ENCODE results near the gene NUP188. TPM values are rescaled to one million over a fixed set of nuclear protein-coding genes. Genes with fewer than 3 reads are reported as not detected.

NUP188 gene
- total and polyA plus RNA-seq, 2 of the 13 experiments (the other 11 are each of a cell fraction or from before 2014, with no cell fraction given) = 28.0 to 38.5 TPM

GRCh38 chr9:129036241-129036922 lies 88.9 kb downstream of the NUP188 start, which contains the start of gene MIGA2 (continued):
- TF ChIP-seq HIVEP1 (CRISPR knock-in tag; IDR thresholded peaks at IDR 0.05) (peak; percentile 59; the same call in 1 of the 2 replicates), HNF4A (CRISPR knock-in tag; IDR thresholded peaks at IDR 0.05) (0 out of 2 replicates have a peak, but pooled peaks have one; percentile 19), IKZF5 (CRISPR knock-in tag; IDR thresholded peaks at IDR 0.05) (0 out of 2 replicates have a peak, but pooled peaks have one; percentile 21), CHCHD3 (CRISPR knock-in tag; IDR thresholded peaks at IDR 0.05) (no peak), IRF2 (CRISPR knock-in tag; IDR thresholded peaks at IDR 0.05) (peak; percentile 56; the same call in 1 of the 2 replicates), PHF8 (CRISPR knock-in tag; IDR thresholded peaks at IDR 0.05) (peak; percentile 89), RAD21 (CRISPR knock-in tag; IDR thresholded peaks at IDR 0.05) (peak; percentile 56; the same call in 1 of the 2 replicates), ATF7-NPFF (CRISPR knock-in tag; IDR thresholded peaks at IDR 0.05; ENCODE audit: low read depth) (peak; percentile 22; the same call in 1 of the 2 replicates), SP1 (IDR thresholded peaks at IDR 0.05) (no peak), SP1 (CRISPR knock-in tag; IDR thresholded peaks at IDR 0.05) (peak; percentile 90), NFYC (CRISPR knock-in tag; IDR thresholded peaks at IDR 0.05) (peak; percentile 87), KIAA2018 (CRISPR knock-in tag; IDR thresholded peaks at IDR 0.05; ENCODE audit: borderline replicate concordance) (no peak), ATF1 (CRISPR knock-in tag; IDR thresholded peaks at IDR 0.05) (peak; percentile 60), TRAFD1 (CRISPR knock-in tag; IDR thresholded peaks at IDR 0.05; ENCODE audit: borderline replicate concordance) (no peak), SP140L (CRISPR knock-in tag; IDR thresholded peaks at IDR 0.05; ENCODE audit: borderline replicate concordance) (no peak), HNRNPLL (IDR thresholded peaks at IDR 0.05; ENCODE audit: low read depth, low read length, poor library complexity, severe bottlenecking) (peak; percentile 92)

All from HepG2 (cell line).